Erythroblast (primary cell): ENCODE data around the gene MUC4.

ENCODE experiments used
- GATA1 ChIP-seq: IDR thresholded peaks from 2 replicates; pipeline ENCODE4 v1.6.1; 2011; ENCODE audit warnings: low read depth, mild to moderate bottlenecking, control low read depth, low read length, moderate library complexity
- POLR2A ChIP-seq: IDR thresholded peaks from 2 replicates; pipeline ENCODE4 v1.6.1; 2011; ENCODE audit warnings: mild to moderate bottlenecking, low read length

- no peak for TF ChIP-seq POLR2A
- no peak for TF ChIP-seq GATA1
Observed at GRCh38 chr3:195860456-195860855, 48.7 kb upstream of the MUC4 start.
